HCT116 (cell line): ENCODE results near the gene ARID3A. TPM values are rescaled to one million over a fixed set of nuclear protein-coding genes. Genes with fewer than 3 reads are reported as not detected.

ENCODE experiments used
- total RNA-seq: library from RNA; stranded (reverse); gene quantifications from one replicate; pipeline ENCODE4 v1.2.1, GENCODE V29; 2021; ENCODE audit not compliant: unreplicated experiment

Gene ARID3A
- total RNA-seq, 1 experiment from 2014 or later: 21.8 TPM

Other genes with a start within 250 kb of the ARID3A start
- 29.1 TPM for gene FSTL3, start 249.6 kb upstream of the ARID3A start, total RNA-seq
- gene PRSS57, start 230.6 kb upstream of the ARID3A start, total RNA-seq: not detected
- gene PALM, start 217.1 kb upstream of the ARID3A start, total RNA-seq: 43.7 TPM
- 38.2 TPM for gene MISP, start 174.9 kb upstream of the ARID3A start, total RNA-seq
- gene PTBP1, start 128.6 kb upstream of the ARID3A start, total RNA-seq: 676 TPM
- gene PLPPR3, start 104.1 kb upstream of the ARID3A start, total RNA-seq: 0.27 TPM
- not detected for gene AZU1, start 98.2 kb upstream of the ARID3A start, total RNA-seq
- gene PRTN3, start 85.0 kb upstream of the ARID3A start, total RNA-seq: 2.7 TPM
- not detected for gene ELANE, start 73.7 kb upstream of the ARID3A start, total RNA-seq
- gene CFD, start 66.4 kb upstream of the ARID3A start, total RNA-seq: 80.2 TPM
- gene MED16, start 32.8 kb upstream of the ARID3A start, total RNA-seq: 73.6 TPM
- not detected for gene RNU6-9, start 32.6 kb upstream of the ARID3A start, total RNA-seq
- 92.3 TPM for gene R3HDM4, start 12.8 kb upstream of the ARID3A start, total RNA-seq
- 5.9 TPM for gene KISS1R, start 8.7 kb upstream of the ARID3A start, total RNA-seq
- gene WDR18, start 58.3 kb downstream of the ARID3A start, total RNA-seq: 124 TPM
- 0.69 TPM for gene GRIN3B, start 74.4 kb downstream of the ARID3A start, total RNA-seq
- 202 TPM for gene TMEM259, start 95.1 kb downstream of the ARID3A start, total RNA-seq
- not detected for gene RNU6-2, start 95.5 kb downstream of the ARID3A start, total RNA-seq
- 212 TPM for gene CNN2, start 100.6 kb downstream of the ARID3A start, total RNA-seq
- 91.4 TPM for gene ABCA7, start 114.1 kb downstream of the ARID3A start, total RNA-seq
- gene ARHGAP45, start 141.1 kb downstream of the ARID3A start, total RNA-seq: 30.4 TPM
- 281 TPM for gene POLR2E, start 169.3 kb downstream of the ARID3A start, total RNA-seq
- gene GPX4, start 178.0 kb downstream of the ARID3A start, total RNA-seq: 481 TPM
- gene SBNO2, start 248.2 kb downstream of the ARID3A start, total RNA-seq: 66.4 TPM